H1 (cell line): ENCODE data around the gene SELENBP1. TPM values are rescaled to one million over a fixed set of nuclear protein-coding genes. Genes with fewer than 3 reads are reported as not detected.

Source experiments
- CTCF ChIA-PET: fragments of 300-600 bp; sonication (Branson Sonifier 250); formaldehyde crosslinking; loops from one replicate; lab custom pipeline; 2021; ENCODE audit not compliant: partially characterized antibody; lab: Charles Lee
- POLR2A ChIA-PET: fragments of 300-600 bp; sonication (Branson Sonifier 250); formaldehyde crosslinking; loops from one replicate; lab custom pipeline; 2021; ENCODE audit warnings: inconsistent platforms; ENCODE audit not compliant: partially characterized antibody; lab: Charles Lee
- DNase-seq, 2 experiments: peaks; one replicate each; pipeline versions ENCODE4 v3.0.0 to v3.0.0-alpha.2; 2010 to 2022; ENCODE audit warnings: low spot score in 2 of 2, low read depth in 1 of 2, mixed read lengths in 1 of 2
- FAIRE-seq: peaks from 2 replicates; lab custom pipeline; 2011; peaks lifted over from hg19 to GRCh38; lab: Jason Lieb, UNC
- H2AFZ ChIP-seq: 2 replicates; pipeline ENCODE4 v1.8.1; 2012; ENCODE audit warnings: low read length, inconsistent platforms
- H2AK5ac ChIP-seq: 2 replicates; pipeline ENCODE4 v1.6.1; 2013; ENCODE audit warnings: low read depth, low read length
- H2BK120ac ChIP-seq: replicated peaks from 2 replicates; pipeline ENCODE3; 2013; ENCODE audit warnings: low read depth, low read length, inconsistent platforms
- H2BK12ac ChIP-seq: 2 replicates; pipeline ENCODE4 v1.6.1; 2013; ENCODE audit warnings: low read depth, low read length
- H2BK15ac ChIP-seq: 2 replicates; pipeline ENCODE4 v1.6.1; 2013; ENCODE audit warnings: low read length
- H2BK20ac ChIP-seq: 2 replicates; pipeline ENCODE4 v1.6.1; 2013; ENCODE audit warnings: low read length
- H2BK5ac ChIP-seq: 2 replicates; pipeline ENCODE4 v1.6.1; 2013; ENCODE audit warnings: low read depth, low read length
- H3K14ac ChIP-seq: 2 replicates; pipeline ENCODE4 v1.6.1; 2013; ENCODE audit warnings: inconsistent platforms; ENCODE audit not compliant: insufficient read length
- H3K18ac ChIP-seq: 2 replicates; pipeline ENCODE4 v1.6.1; 2013; ENCODE audit warnings: low read length; ENCODE audit errors: extremely low read depth
- H3K23ac ChIP-seq: 2 replicates; pipeline ENCODE4 v1.6.1; 2013; ENCODE audit warnings: inconsistent platforms; ENCODE audit not compliant: insufficient read length
- H3K23me2 ChIP-seq: 2 replicates; pipeline ENCODE4 v1.6.1; 2013; ENCODE audit warnings: low read depth, low read length
- H3K27ac ChIP-seq: 2 replicates; pipeline ENCODE4 v1.6.1; 2011; ENCODE audit warnings: low read depth, low read length, inconsistent platforms
- H3K27me3 ChIP-seq, 4 experiments: replicated peaks in 1 of 4; 1 replicate in 1 of 4; 2 replicates in 3 of 4; pipeline versions ENCODE4 v1.6.1 to v1.8.1; 2011 to 2013; ENCODE audit warnings: low read length in 3 of 4, mild to moderate bottlenecking in 3 of 4, inconsistent platforms in 2 of 4, mixed read lengths in 2 of 4, moderate library complexity in 1 of 4; ENCODE audit not compliant: control insufficient read depth in 3 of 4, insufficient read depth in 3 of 4; ENCODE audit errors: extremely low read depth in 1 of 4
- H3K36me3 ChIP-seq, 4 experiments: 2 replicates each; pipeline versions ENCODE4 v1.6.1 to v1.8.1; 2011 to 2013; ENCODE audit warnings: mild to moderate bottlenecking in 4 of 4, low read length in 3 of 4, moderate library complexity in 2 of 4, control low read depth in 1 of 4, inconsistent platforms in 1 of 4; ENCODE audit not compliant: insufficient read depth in 4 of 4, control insufficient read depth in 2 of 4
- H3K4ac ChIP-seq: replicated peaks from 2 replicates; pipeline ENCODE3; 2013; ENCODE audit warnings: low read length, low read depth, mixed read lengths, inconsistent platforms; ENCODE audit not compliant: insufficient read length
- H3K4me1 ChIP-seq, 4 experiments: replicated peaks in 1 of 4; 1 replicate in 1 of 4; 2 replicates in 3 of 4; pipeline versions ENCODE4 v1.6.1 to v1.8.1; 2011 to 2013; ENCODE audit warnings: low read length in 3 of 4, inconsistent platforms in 2 of 4, mixed read lengths in 1 of 4; ENCODE audit not compliant: insufficient read depth in 4 of 4, control insufficient read depth in 3 of 4
- H3K4me2 ChIP-seq, 2 experiments: 2 replicates each; pipeline versions ENCODE4 v1.6.1 to v1.8.1; 2011 to 2013; ENCODE audit warnings: low read depth in 2 of 2, low read length in 2 of 2, control low read depth in 1 of 2, inconsistent platforms in 1 of 2, mild to moderate bottlenecking in 1 of 2; ENCODE audit not compliant: insufficient read depth in 1 of 2
- H3K4me3 ChIP-seq, 4 experiments: fragments of 200-600, 300-600 bp in 1 of 4; sonication (generic), shearing (Covaris generic), sonication (Bioruptor Twin) in 1 of 4; 2 replicates each; pipeline versions ENCODE4 v1.5.1 to v1.8.1; 2011 to 2016; ENCODE audit warnings: low read length in 4 of 4, low read depth in 3 of 4, control low read depth in 2 of 4, inconsistent platforms in 2 of 4, mild to moderate bottlenecking in 2 of 4, mixed read lengths in 1 of 4, moderate library complexity in 1 of 4; ENCODE audit not compliant: insufficient read depth in 2 of 4; ENCODE audit errors: extremely low read depth in 1 of 4
- H3K56ac ChIP-seq: replicated peaks from 2 replicates; pipeline ENCODE3; 2013; ENCODE audit warnings: low read depth, mild to moderate bottlenecking, mixed read lengths, low read length, inconsistent platforms; ENCODE audit not compliant: insufficient read length
- H3K79me1 ChIP-seq: 2 replicates; pipeline ENCODE4 v1.6.1; 2013; ENCODE audit warnings: low read depth, low read length, control low read depth
- H3K79me2 ChIP-seq, 2 experiments: 2 replicates each; pipeline versions ENCODE4 v1.6.1 to v1.8.1; 2012 to 2013; ENCODE audit warnings: low read length in 2 of 2, mild to moderate bottlenecking in 2 of 2, inconsistent platforms in 1 of 2; ENCODE audit not compliant: insufficient read depth in 2 of 2, control insufficient read depth in 1 of 2
- H3K9ac ChIP-seq, 4 experiments: replicated peaks in 1 of 4; 1 replicate in 1 of 4; 2 replicates in 3 of 4; pipeline versions ENCODE4 v1.6.1 to v1.8.1; 2011 to 2013; ENCODE audit warnings: low read depth in 3 of 4, low read length in 3 of 4, control low read depth in 2 of 4, mild to moderate bottlenecking in 2 of 4, moderate library complexity in 2 of 4, inconsistent platforms in 1 of 4; ENCODE audit errors: extremely low read depth in 1 of 4
- H3K9me3 ChIP-seq, 2 experiments: 2 replicates each; pipeline versions ENCODE4 v1.6.1 to v1.8.1; 2012 to 2013; ENCODE audit warnings: mild to moderate bottlenecking in 2 of 2, moderate library complexity in 2 of 2, control low read depth in 1 of 2, inconsistent platforms in 1 of 2, low read depth in 1 of 2, low read length in 1 of 2, mixed read lengths in 1 of 2; ENCODE audit not compliant: insufficient read depth in 2 of 2
- H4K20me1 ChIP-seq, 2 experiments: replicated peaks in 1 of 2; 2 replicates each; pipeline versions ENCODE3 to v1.8.1; 2011 to 2013; ENCODE audit warnings: inconsistent platforms in 2 of 2, low read length in 2 of 2, mild to moderate bottlenecking in 1 of 2; ENCODE audit not compliant: insufficient read depth in 2 of 2, control insufficient read depth in 1 of 2
- H4K5ac ChIP-seq: 2 replicates; pipeline ENCODE4 v1.6.1; 2013; ENCODE audit warnings: low read length, low read depth, mixed read lengths, inconsistent platforms; ENCODE audit not compliant: insufficient read length
- H4K8ac ChIP-seq: 2 replicates; pipeline ENCODE4 v1.8.0; 2013; ENCODE audit warnings: mild to moderate bottlenecking, moderate library complexity, low read length, inconsistent platforms; ENCODE audit not compliant: insufficient read depth; ENCODE audit errors: extremely low read depth
- H4K91ac ChIP-seq: replicated peaks from 2 replicates; pipeline ENCODE3; 2013; ENCODE audit warnings: low read length, mixed read lengths, inconsistent platforms; ENCODE audit not compliant: insufficient read length
- CBX8 ChIP-seq: fragments of 300-800, 300-1000 bp; sonication (generic); IDR thresholded peaks from 2 replicates; pipeline ENCODE4 v1.7.1; 2016; ENCODE audit warnings: low read depth, low read length, borderline replicate concordance
- CEBPB ChIP-seq: IDR thresholded peaks from 2 replicates; pipeline ENCODE4 v1.6.1; 2012; ENCODE audit warnings: low read depth, low read length
- CREB1 ChIP-seq: IDR thresholded peaks from 2 replicates; pipeline ENCODE4 v1.6.1; 2012; ENCODE audit warnings: inconsistent platforms
- CTBP2 ChIP-seq: IDR thresholded peaks from 2 replicates; pipeline ENCODE4 v1.7.0; 2011; ENCODE audit warnings: borderline replicate concordance, mild to moderate bottlenecking, moderate library complexity, mixed read lengths, low read length; ENCODE audit not compliant: insufficient read depth, insufficient read length
- EGR1 ChIP-seq: IDR thresholded peaks from 2 replicates; pipeline ENCODE4 v1.6.1; 2011; ENCODE audit warnings: low read depth, low read length, borderline replicate concordance
- EZH2 ChIP-seq: fragments of 200-600 bp; sonication (generic); IDR thresholded peaks from 2 replicates; pipeline ENCODE4 v1.7.1; 2012; ENCODE audit warnings: low read depth, mild to moderate bottlenecking, moderate library complexity, low read length, inconsistent platforms; ENCODE audit not compliant: severe bottlenecking
- MAFK ChIP-seq: IDR thresholded peaks from 2 replicates; pipeline ENCODE4 v1.6.1; 2012; ENCODE audit warnings: low read depth, mild to moderate bottlenecking, improper control_type of control experiment, low read length
- RNF2 ChIP-seq: fragments of 200-900, 300-1000 bp; sonication (generic); IDR thresholded peaks from 2 replicates; pipeline ENCODE4 v1.7.1; 2016; ENCODE audit warnings: borderline replicate concordance, low read depth, mild to moderate bottlenecking, antibody characterized with exemption, low read length; ENCODE audit not compliant: poor library complexity, severe bottlenecking; ENCODE audit errors: missing control alignments
- SAP30 ChIP-seq: fragments of 300-600 bp; sonication (generic); IDR thresholded peaks from 2 replicates; pipeline ENCODE4 v1.7.1; 2012; ENCODE audit warnings: low read length, moderate library complexity, mild to moderate bottlenecking, inconsistent platforms; ENCODE audit not compliant: insufficient read depth, insufficient replicate concordance
- SIX5 ChIP-seq: IDR thresholded peaks from 2 replicates; pipeline ENCODE4 v1.6.1; 2011; ENCODE audit warnings: mild to moderate bottlenecking, low read depth, low read length
- SP1 ChIP-seq: IDR thresholded peaks from 2 replicates; pipeline ENCODE4 v1.6.1; 2011; ENCODE audit warnings: low read depth, low read length
- SP2 ChIP-seq: IDR thresholded peaks from 2 replicates; pipeline ENCODE4 v1.6.1; 2012; ENCODE audit warnings: mild to moderate bottlenecking, low read length, inconsistent platforms
- SRF ChIP-seq: IDR thresholded peaks from 2 replicates; pipeline ENCODE4 v1.6.1; 2011; ENCODE audit warnings: mild to moderate bottlenecking, low read depth, low read length, moderate library complexity
- ZNF274 ChIP-seq: IDR thresholded peaks from 2 replicates; pipeline ENCODE4 v1.7.0; 2012; ENCODE audit warnings: low read length, borderline replicate concordance; ENCODE audit errors: extremely low read depth
- WGBS, 2 experiments: shearing (Covaris generic) in 1 of 2; methylation state at CpG; one replicate each; pipeline versions ENCODE4 v1.1.6 to v1.1.7; 2013 to 2015; ENCODE audit warnings: low lambda C conversion rate in 2 of 2, mixed read lengths in 2 of 2, inconsistent platforms in 1 of 2, low coverage in 1 of 2, missing lambda C conversion rate in 1 of 2; ENCODE audit not compliant: insufficient replicate concordance in 2 of 2, insufficient coverage in 1 of 2, insufficient read length in 1 of 2; ENCODE audit errors: extremely low coverage in 1 of 2, missing lambda C conversion rate in 1 of 2; 5-methylcytosine and 5-hydroxymethylcytosine counted together
- polyA plus RNA-seq, 7 experiments: library from polyadenylated mRNA; depleted of rRNA in 3 of 7; stranded (reverse) in 5 of 7; unstranded in 2 of 7; fragments of >200 nt in 5 of 7; fragments of 200-250 nt in 2 of 7; gene quantifications; 1 replicate in 5 of 7; 2 replicates in 1 of 7; 4 replicates in 1 of 7; pipeline versions ENCODE4 v1.2.1 to v1.2.3, GENCODE V29; 2011 to 2013; ENCODE audit warnings: missing spikeins in 2 of 7, mixed read lengths in 2 of 7
- total RNA-seq: library from RNA; stranded (reverse); fragmentation: NEBNext Ultra II Directional; extraction: Animal tissue kit (Norgen Biotek cat#: 25700); gene quantifications from 2 replicates; pipeline ENCODE4 v1.2.1, GENCODE V29; 2021

The SELENBP1 gene
- total and polyA plus RNA-seq, 2 of the 8 experiments (the other 6 are each of a cell fraction or from before 2014, with no cell fraction given), result 20.0 to 32.4 TPM

DNA sequence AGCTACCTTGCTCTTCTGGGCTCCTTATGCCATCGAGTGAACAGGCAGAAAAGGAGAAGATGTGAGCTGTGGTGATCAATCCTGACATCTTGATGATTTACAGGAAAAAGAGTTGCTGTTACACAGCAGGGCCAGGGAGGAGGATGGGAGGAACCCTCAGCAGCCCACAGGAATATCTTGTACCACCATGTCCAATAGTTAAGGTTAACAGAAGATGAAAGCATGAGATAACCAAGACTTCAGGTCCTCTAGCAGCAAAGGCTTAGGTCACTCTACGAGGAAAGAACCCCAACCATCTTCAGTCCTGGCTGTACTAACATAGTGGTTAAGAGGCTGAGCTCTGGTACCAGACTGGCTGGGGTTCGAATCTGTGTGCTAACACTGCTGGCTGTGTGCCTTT, 12.1 kb upstream of the SELENBP1 start:
- ChIA-PET CTCF (interaction anchor here (0.8 to 2.8 kb wide), 7 partner anchors 12 to 90 kb away, joined by 3 to 14 read pairs (median 3); partner anchors contain the start of gene PSMB4), POLR2A (interaction anchor here (1.9 to 2.5 kb wide), 2 partner anchors 12 to 14 kb away, joined by 6 to 10 read pairs; partner anchors contain the start of genes PSMB4 and SELENBP1)
- Histone ChIP-seq H3K14ac (no peak overlapping the region), H3K23ac (no peak overlapping the region), H3K79me1 (no peaks in the 10 kb centered on the region), H3K79me2 (no peaks in the 10 kb centered on the region), H2BK12ac (no peak overlapping the region), H2AK5ac (no peak overlapping the region), H3K36me3 (no peaks in the 10 kb centered on the region), H3K4ac (no peak overlapping the region), H2BK5ac (no peak overlapping the region), H2BK20ac (no peak overlapping the region), H3K4me3 (no peak overlapping the region), H3K27ac (no peak overlapping the region), H2BK15ac (no peak overlapping the region), H3K27me3 (no peaks in the 10 kb centered on the region), H3K4me1 (no peaks in the 10 kb centered on the region), H3K18ac (no peak overlapping the region), H3K9me3 (0 out of 4 replicates have a peak, but pooled peaks cover 0 to 5% of the 10 kb centered on the region in 2 experiments), H4K20me1 (no peaks in the 10 kb centered on the region), H3K9ac (no peak overlapping the region), H4K8ac (no peak overlapping the region), H2BK120ac (no peak overlapping the region), H3K56ac (no peak overlapping the region), H2AFZ (no peak overlapping the region), H3K4me2 (no peak overlapping the region), H4K91ac (no peak overlapping the region), H4K5ac (no peak overlapping the region), H3K23me2 (no peaks in the 10 kb centered on the region)
- DNase-seq, result no peak
- FAIRE-seq, result no peak
- WGBS, 2 experiments, result 88% methylated on average over 3 of the region's 3 CpGs; no CpG with 5 or more reads in 1 of the 2 experiments
- no peak for TF ChIP-seq CTBP2
- no peak for TF ChIP-seq SIX5
- no peak for TF ChIP-seq CEBPB
- no peak for TF ChIP-seq MAFK
- TF ChIP-seq EZH2, result no peak
- no peak for TF ChIP-seq SP2
- no peak for TF ChIP-seq EGR1
- no peak for TF ChIP-seq SAP30
- no peak for TF ChIP-seq CREB1
- no peak for TF ChIP-seq SP1
- no peak for TF ChIP-seq ZNF274
- no peak for TF ChIP-seq CBX8
- no peak for TF ChIP-seq SRF
- TF ChIP-seq RNF2, result no peak
